Gastroesophageal sphincter (tissue), 3 donors: Measurements from ENCODE around the gene PRR20G.

Experiments
- EP300 ChIP-seq: sonication (generic); formaldehyde crosslinking; IDR thresholded peaks from one replicate; pipeline ENCODE4 v1.6.1; 2017; ENCODE audit warnings: antibody characterized with exemption, mild to moderate bottlenecking
- POLR2A ChIP-seq, 2 donors: fragments of 450-650 bp; IDR thresholded peaks; one replicate each; pipeline ENCODE4 v1.6.1; 2017; ENCODE audit warnings: antibody characterized with exemption in 2 of 2, mild to moderate bottlenecking in 2 of 2, moderate library complexity in 1 of 2
- TF ChIP-seq, protein P1 (sequence below), 4 experiments: fragments of 200-600 bp in 2 of 4; fragments of 450-650 bp in 2 of 4; sonication (generic) in 1 of 4; IDR thresholded peaks; one replicate each; pipeline ENCODE4 v1.5.1; 2017 to 2019; ENCODE audit warnings: antibody characterized with exemption in 4 of 4, mild to moderate bottlenecking in 2 of 4, moderate library complexity in 2 of 4

DNA sequence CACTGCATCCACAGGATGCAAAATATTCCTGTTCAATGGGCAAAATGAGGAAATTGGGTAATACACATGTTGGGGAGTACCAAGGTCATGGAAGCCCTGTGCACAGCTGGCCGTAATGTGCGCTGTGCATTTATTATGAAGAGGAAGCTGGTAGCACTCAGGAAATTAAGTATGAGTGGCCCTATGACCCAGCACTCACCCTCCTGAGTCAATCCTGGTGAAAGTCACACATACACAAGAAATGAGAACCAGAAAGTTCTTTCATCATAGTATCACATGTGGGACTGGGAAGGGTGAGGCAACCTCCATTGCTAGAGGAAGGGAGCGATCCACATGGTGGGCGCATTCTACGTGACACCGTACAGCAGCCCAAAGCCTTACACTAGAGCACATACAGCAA is 11.4 kb upstream of the PRR20G start:
- TF ChIP-seq, protein P1, sequence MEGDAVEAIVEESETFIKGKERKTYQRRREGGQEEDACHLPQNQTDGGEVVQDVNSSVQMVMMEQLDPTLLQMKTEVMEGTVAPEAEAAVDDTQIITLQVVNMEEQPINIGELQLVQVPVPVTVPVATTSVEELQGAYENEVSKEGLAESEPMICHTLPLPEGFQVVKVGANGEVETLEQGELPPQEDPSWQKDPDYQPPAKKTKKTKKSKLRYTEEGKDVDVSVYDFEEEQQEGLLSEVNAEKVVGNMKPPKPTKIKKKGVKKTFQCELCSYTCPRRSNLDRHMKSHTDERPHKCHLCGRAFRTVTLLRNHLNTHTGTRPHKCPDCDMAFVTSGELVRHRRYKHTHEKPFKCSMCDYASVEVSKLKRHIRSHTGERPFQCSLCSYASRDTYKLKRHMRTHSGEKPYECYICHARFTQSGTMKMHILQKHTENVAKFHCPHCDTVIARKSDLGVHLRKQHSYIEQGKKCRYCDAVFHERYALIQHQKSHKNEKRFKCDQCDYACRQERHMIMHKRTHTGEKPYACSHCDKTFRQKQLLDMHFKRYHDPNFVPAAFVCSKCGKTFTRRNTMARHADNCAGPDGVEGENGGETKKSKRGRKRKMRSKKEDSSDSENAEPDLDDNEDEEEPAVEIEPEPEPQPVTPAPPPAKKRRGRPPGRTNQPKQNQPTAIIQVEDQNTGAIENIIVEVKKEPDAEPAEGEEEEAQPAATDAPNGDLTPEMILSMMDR (IDR thresholded peaks at IDR 0.05): no peak
- no peak for TF ChIP-seq POLR2A (IDR thresholded peaks at IDR 0.05)
- TF ChIP-seq EP300: no peak
